Left ventricle myocardium superior (tissue), 1 donor: ENCODE data around the gene TAC3. TPM values are rescaled to one million over a fixed set of nuclear protein-coding genes. Genes with fewer than 3 reads are reported as not detected.
"Not testable (repeated sequence)": the region's sequence is repeated elsewhere in the genome, so short reads cannot be mapped to it uniquely, and the experiment has no call there.

ENCODE experiments used
- ATAC-seq: fragments of 200-7000 bp; cut with Tn5 transposase; one replicate; pipeline ENCODE4 v1.9.1; 2020; ENCODE audit warnings: mild to moderate bottlenecking, moderate library complexity
- DNase-seq: peaks from one replicate; pipeline ENCODE4 v3.0.0-alpha.2; 2020
- intact Hi-C: fragments of 100-400 bp; cut with micrococcal nuclease; formaldehyde crosslinking; loops from one replicate; pipeline ENCODE4 v1.11.0; 2022
- total RNA-seq: library from RNA; stranded (reverse); fragmentation: NEBNext Ultra II Directional; extraction: Animal tissue kit (Norgen Biotek cat#: 25700); gene quantifications from one replicate; pipeline ENCODE4 v1.2.1, GENCODE V29; 2021
- donor health status: DM: no; HTN: yes; CAD: no; lungs with severe emphysema.

TAC3 gene
- total RNA-seq, 1 donor from 2014 or later = not detected

GRCh38 chr12:56962247-56962646 is 54.1 kb downstream of the TAC3 start:
- ATAC-seq, intact Hi-C loops, DNase-seq: not testable (repeated sequence)

Other genes starting within 250 kb of the TAC3 start
- not detected for gene SDR9C7, start 82.1 kb downstream of the TAC3 start, total RNA-seq
- gene RDH16, start 58.9 kb downstream of the TAC3 start, total RNA-seq = 0.12 TPM
- 3.4 TPM for gene ZBTB39, start 10.0 kb downstream of the TAC3 start, total RNA-seq
- not detected for gene MYO1A, start 33.6 kb upstream of the TAC3 start, total RNA-seq
- gene NEMP1, start 62.3 kb upstream of the TAC3 start, total RNA-seq = 3.7 TPM
- 10.9 TPM for gene NAB2, start 72.6 kb upstream of the TAC3 start, total RNA-seq
- 46.1 TPM for gene STAT6, start 94.8 kb upstream of the TAC3 start, total RNA-seq
- 108 TPM for gene LRP1, start 112.0 kb upstream of the TAC3 start, total RNA-seq
- not detected for gene LRP1-AS, start 131.1 kb upstream of the TAC3 start, total RNA-seq
- gene NXPH4, start 200.3 kb upstream of the TAC3 start, total RNA-seq = 1.8 TPM
- gene SHMT2, start 213.2 kb upstream of the TAC3 start, total RNA-seq = 33.4 TPM
- 1.4 TPM for gene STAC3, start 234.7 kb upstream of the TAC3 start, total RNA-seq